IMR-90 (cell line): ENCODE data around the gene SLC22A14. TPM values are rescaled to one million over a fixed set of nuclear protein-coding genes. Genes with fewer than 3 reads are reported as not detected.

Experiments used
- ATAC-seq: fragments of 200-7000 bp; cut with Tn5 transposase; 2 replicates; pipeline ENCODE4 v1.9.1; 2020; ENCODE audit warnings: low read depth, mild to moderate bottlenecking, moderate library complexity
- BruUV-seq: library from RNA; stranded (reverse); fragments of 400-500 nt; replicated peaks from 2 replicates; lab custom pipeline; 2021; lab: Mats Ljungman, UMichigan
- CTCF ChIA-PET: fragments of 300-600 bp; formaldehyde crosslinking; extraction: SDS; loops from one replicate; lab custom pipeline; 2021; ENCODE audit warnings: antibody characterized with exemption; lab: Yijun Ruan, JAX
- POLR2A ChIA-PET: fragments of 300-600 bp; sonication (Branson Sonifier 250); formaldehyde crosslinking; loops from one replicate; lab custom pipeline; 2022; ENCODE audit warnings: antibody characterized with exemption; ENCODE audit not compliant: unreplicated experiment; lab: Charles Lee
- DNase-seq: peaks from one replicate; pipeline ENCODE4 v3.0.0; 2013
- H2AFZ ChIP-seq: replicated peaks from 2 replicates; pipeline ENCODE3; 2013; ENCODE audit warnings: low read length, mild to moderate bottlenecking; ENCODE audit not compliant: poor library complexity
- H2AK5ac ChIP-seq: 2 replicates; pipeline ENCODE4 v1.6.1; 2013; ENCODE audit warnings: low read depth, low read length, inconsistent platforms
- H2AK9ac ChIP-seq: replicated peaks from 2 replicates; pipeline ENCODE3; 2013; ENCODE audit warnings: mild to moderate bottlenecking, low read depth, low read length, moderate library complexity; ENCODE audit not compliant: poor library complexity
- H2BK120ac ChIP-seq: 2 replicates; pipeline ENCODE4 v1.6.1; 2013; ENCODE audit warnings: low read depth, low read length, inconsistent platforms
- H2BK15ac ChIP-seq: 3 replicates; pipeline ENCODE4 v1.6.1; 2013; ENCODE audit warnings: low read depth, low read length, inconsistent platforms
- H2BK20ac ChIP-seq: 2 replicates; pipeline ENCODE4 v1.6.1; 2013; ENCODE audit warnings: low read depth, mild to moderate bottlenecking, inconsistent platforms, low read length, moderate library complexity
- H2BK5ac ChIP-seq: 2 replicates; pipeline ENCODE4 v1.6.1; 2013; ENCODE audit warnings: mild to moderate bottlenecking, low read depth, low read length, inconsistent platforms; ENCODE audit not compliant: poor library complexity, severe bottlenecking
- H3K14ac ChIP-seq: replicated peaks from 2 replicates; pipeline ENCODE4 v1.6.1; 2013; ENCODE audit warnings: low read depth, low read length, inconsistent platforms
- H3K18ac ChIP-seq: 2 replicates; pipeline ENCODE4 v1.6.1; 2013; ENCODE audit warnings: low read depth, low read length, control low read depth
- H3K23ac ChIP-seq: 2 replicates; pipeline ENCODE4 v1.6.1; 2013; ENCODE audit warnings: low read depth, low read length, inconsistent platforms
- H3K27ac ChIP-seq: 2 replicates; pipeline ENCODE4 v1.5.1; 2013; ENCODE audit warnings: mild to moderate bottlenecking, control low read depth, low read length; ENCODE audit not compliant: insufficient read depth
- H3K27me3 ChIP-seq: 2 replicates; pipeline ENCODE4 v1.6.1; 2013; ENCODE audit warnings: low read length; ENCODE audit not compliant: control insufficient read depth, insufficient read depth
- H3K36me3 ChIP-seq: 2 replicates; pipeline ENCODE4 v1.6.1; 2013; ENCODE audit warnings: low read length, mixed read lengths; ENCODE audit not compliant: control insufficient read depth, insufficient read depth
- H3K4ac ChIP-seq: 2 replicates; pipeline ENCODE4 v1.6.1; 2013; ENCODE audit warnings: low read depth, low read length, inconsistent platforms
- H3K4me1 ChIP-seq: 2 replicates; pipeline ENCODE4 v1.6.1; 2013; ENCODE audit warnings: low read length, mixed read lengths; ENCODE audit not compliant: control insufficient read depth, insufficient read depth
- H3K4me2 ChIP-seq: 2 replicates; pipeline ENCODE4 v1.6.1; 2013; ENCODE audit warnings: low read depth, mild to moderate bottlenecking, control low read depth, low read length, moderate library complexity
- H3K4me3 ChIP-seq: 2 replicates; pipeline ENCODE4 v1.5.1; 2013; ENCODE audit warnings: low read depth, mild to moderate bottlenecking, control low read depth, low read length, moderate library complexity; ENCODE audit not compliant: insufficient read depth
- H3K56ac ChIP-seq: 2 replicates; pipeline ENCODE4 v1.6.1; 2013; ENCODE audit warnings: low read length, inconsistent platforms; ENCODE audit not compliant: insufficient read depth; ENCODE audit errors: extremely low read depth
- H3K79me1 ChIP-seq, 2 experiments: 2 replicates each; pipeline ENCODE4 v1.6.1; 2013; ENCODE audit warnings: low read length in 2 of 2, inconsistent platforms in 1 of 2, low read depth in 1 of 2
- H3K9ac ChIP-seq: 2 replicates; pipeline ENCODE4 v1.6.1; 2013; ENCODE audit warnings: low read depth, low read length, control low read depth
- H3K9me1 ChIP-seq: 2 replicates; pipeline ENCODE4 v1.6.1; 2013; ENCODE audit warnings: low read length, inconsistent platforms; ENCODE audit not compliant: insufficient read depth
- H3K9me3 ChIP-seq: 2 replicates; pipeline ENCODE4 v1.6.1; 2013; ENCODE audit warnings: low read length; ENCODE audit not compliant: control insufficient read depth, insufficient read depth
- H4K20me1 ChIP-seq: 2 replicates; pipeline ENCODE4 v1.6.1; 2013; ENCODE audit warnings: low read length, inconsistent platforms; ENCODE audit not compliant: insufficient read depth
- H4K5ac ChIP-seq: 2 replicates; pipeline ENCODE4 v1.6.1; 2013; ENCODE audit warnings: mild to moderate bottlenecking, low read depth, low read length, control low read depth
- H4K8ac ChIP-seq, 2 experiments: 2 replicates each; pipeline ENCODE4 v1.6.1; 2013; ENCODE audit warnings: low read depth in 2 of 2, low read length in 2 of 2, control low read depth in 1 of 2, inconsistent platforms in 1 of 2
- H4K91ac ChIP-seq: 2 replicates; pipeline ENCODE4 v1.6.1; 2013; ENCODE audit warnings: low read depth, low read length, inconsistent platforms; ENCODE audit not compliant: insufficient read depth
- BHLHE40 ChIP-seq: fragments of 150-350 bp; IDR thresholded peaks from 2 replicates; pipeline ENCODE4 v1.6.1; 2016; ENCODE audit warnings: mild to moderate bottlenecking, low read depth, low read length
- CHD1 ChIP-seq: IDR thresholded peaks from 2 replicates; pipeline ENCODE4 v1.6.1; 2012; ENCODE audit warnings: low read depth, low read length, improper control_type of control experiment
- ELK1 ChIP-seq: fragments of 150-350 bp; IDR thresholded peaks from 2 replicates; pipeline ENCODE4 v1.6.1; 2016; ENCODE audit warnings: low read depth, mild to moderate bottlenecking, low read length, moderate library complexity, borderline replicate concordance
- MAFK ChIP-seq: IDR thresholded peaks from 2 replicates; pipeline ENCODE4 v1.6.1; 2012; ENCODE audit warnings: low read depth, low read length, improper control_type of control experiment
- MXI1 ChIP-seq: IDR thresholded peaks from 2 replicates; pipeline ENCODE4 v1.6.1; 2012; ENCODE audit warnings: low read depth, mild to moderate bottlenecking, low read length, moderate library complexity, borderline replicate concordance
- POLR2A ChIP-seq: IDR thresholded peaks from 2 replicates; pipeline ENCODE4 v1.6.1; 2012; ENCODE audit warnings: mild to moderate bottlenecking, low read depth, low read length
- RAD21 ChIP-seq: IDR thresholded peaks from 2 replicates; pipeline ENCODE4 v1.6.1; 2012; ENCODE audit warnings: low read length, improper control_type of control experiment
- RCOR1 ChIP-seq: IDR thresholded peaks from 2 replicates; pipeline ENCODE4 v1.6.1; 2012; ENCODE audit warnings: mild to moderate bottlenecking, low read length, improper control_type of control experiment; ENCODE audit not compliant: insufficient replicate concordance
- SMC3 ChIP-seq: fragments of 150-350 bp; IDR thresholded peaks from 2 replicates; pipeline ENCODE4 v1.6.1; 2016; ENCODE audit warnings: low read depth, mild to moderate bottlenecking, antibody characterized with exemption, low read length, moderate library complexity
- USF2 ChIP-seq: fragments of 150-350 bp; IDR thresholded peaks from 2 replicates; pipeline ENCODE4 v1.6.1; 2017; ENCODE audit warnings: mild to moderate bottlenecking, antibody characterized with exemption, low read length, low read depth
- WGBS, 2 experiments: methylation state at CpG; one replicate each; pipeline versions ENCODE4 v1.1.5 to v1.1.7; 2013; ENCODE audit warnings: missing lambda C conversion rate in 2 of 2; ENCODE audit not compliant: insufficient read length in 1 of 2; ENCODE audit errors: extremely low coverage in 2 of 2; 5-methylcytosine and 5-hydroxymethylcytosine counted together
- dilution Hi-C: fragments of 300-500 bp; cut with HindIII; formaldehyde crosslinking; loops from one replicate; pipeline ENCODE4 v1.14.3; 2018; ENCODE audit warnings: low sequenced_read_pairs; ENCODE audit not compliant: unreplicated experiment
- in situ Hi-C: fragments of 300-500 bp; cut with MboI; formaldehyde crosslinking; loops from 3 replicates; pipeline ENCODE4 v1.14.3; 2019; ENCODE audit warnings: low sequenced_read_pairs, inconsistent platforms, mixed read lengths
- intact Hi-C: fragments of 100-400 bp; cut with micrococcal nuclease; formaldehyde crosslinking; loops from 2 replicates; pipeline ENCODE4 v1.10.0; 2022
- polyA plus RNA-seq, 3 experiments: library from polyadenylated mRNA; depleted of rRNA; stranded (reverse); fragments of >200 nt; gene quantifications; 2 replicates each; pipeline ENCODE4 v1.2.3, GENCODE V29; 2012; ENCODE audit warnings: low replicate concordance in 1 of 3
- total RNA-seq: library from RNA; depleted of rRNA; stranded (reverse); fragments of >200 nt; gene quantifications from 2 replicates; pipeline ENCODE4 v1.2.3, GENCODE V29; 2012

The SLC22A14 gene
- total and polyA plus RNA-seq, 2 of the 4 experiments (the other 2 are of a cell fraction) = under 0.01 to 0.07 TPM

GRCh38 chr3:38353151-38353550 is 71.1 kb downstream of the SLC22A14 start:
- CTCF ChIA-PET = no interaction called here
- H3K36me3 ChIP-seq = no peaks in the 10 kb centered on the region
- H3K9me3 ChIP-seq = no peaks in the 10 kb centered on the region
- no peak overlapping the region for H2BK15ac ChIP-seq
- H3K14ac ChIP-seq = no peak overlapping the region
- in situ Hi-C loops = no loop called here
- peak; percentile 24 for DNase-seq
- no peaks in the 10 kb centered on the region for H4K20me1 ChIP-seq
- H2AK9ac ChIP-seq = no peak overlapping the region
- no peak overlapping the region for H3K18ac ChIP-seq
- ATAC-seq = no peak
- no peak overlapping the region for H3K56ac ChIP-seq
- dilution Hi-C loops = loop anchor here (25.0 kb wide), 1 partner anchor 134 kb away; the partner anchor contains the start of gene EXOG
- no peak overlapping the region for H2AFZ ChIP-seq
- H4K5ac ChIP-seq = no peak overlapping the region
- H2BK5ac ChIP-seq = no peak overlapping the region
- intact Hi-C loops = loop anchor here (10.0 kb wide), 1 partner anchor 302 kb away; no protein-coding TSS in a partner anchor
- H2BK120ac ChIP-seq = no peak overlapping the region
- no peak overlapping the region for H2BK20ac ChIP-seq
- no peak for TF ChIP-seq RCOR1
- TF ChIP-seq POLR2A = no peak
- TF ChIP-seq BHLHE40 = no peak
- TF ChIP-seq ELK1 = no peak
- no peak for TF ChIP-seq USF2
- no peak for TF ChIP-seq SMC3
- TF ChIP-seq CHD1 = no peak
- TF ChIP-seq MXI1 = no peak
- TF ChIP-seq MAFK = no peak
- TF ChIP-seq RAD21 = no peak
- H2AK5ac ChIP-seq = no peak overlapping the region
- no peaks in the 10 kb centered on the region for H3K27me3 ChIP-seq
- peaks cover 3 to 12% of the 10 kb centered on the region in 2 experiments; a peak in 3 of 4 replicates for H3K79me1 ChIP-seq
- no peak overlapping the region for H3K23ac ChIP-seq
- POLR2A ChIA-PET = no interaction called here
- no peaks in the 10 kb centered on the region for H3K4me1 ChIP-seq
- no peak overlapping the region for H3K27ac ChIP-seq
- H3K4ac ChIP-seq = no peak overlapping the region
- no peak overlapping the region for H3K4me3 ChIP-seq
- no peak overlapping the region for H3K9ac ChIP-seq
- peaks cover 6% of the 10 kb centered on the region; the same call in 1 of the 2 replicates for H3K9me1 ChIP-seq
- H4K91ac ChIP-seq = no peak overlapping the region
- WGBS, 2 experiments = no CpG with 5 or more reads among the region's 4 CpGs
- no peak overlapping the region for H3K4me2 ChIP-seq
- no TSS peak for BruUV-seq
- no peak overlapping the region for H4K8ac ChIP-seq
